ENCODE data around the gene ZNF780B.

GRCh38 chr19:40023969-40024368, 32.1 kb downstream of the ZNF780B start:
- TF ChIP-seq POLR2A (IDR thresholded peaks at IDR 0.05; ENCODE audit: low read depth, low read length) (no peak), POLR2AphosphoS5 (IDR thresholded peaks at IDR 0.05; ENCODE audit: low read depth, low read length) (no peak), TAF1 (IDR thresholded peaks at IDR 0.05; ENCODE audit: borderline replicate concordance, low read depth, low read length) (no peak)
